HCEC 1CT (cell line): Measurements from ENCODE around the gene ASIC2.

Experiments
- DNase-seq: peaks from one replicate; pipeline ENCODE4 v3.0.0-alpha.2; 2017

The ASIC2 gene

DNA sequence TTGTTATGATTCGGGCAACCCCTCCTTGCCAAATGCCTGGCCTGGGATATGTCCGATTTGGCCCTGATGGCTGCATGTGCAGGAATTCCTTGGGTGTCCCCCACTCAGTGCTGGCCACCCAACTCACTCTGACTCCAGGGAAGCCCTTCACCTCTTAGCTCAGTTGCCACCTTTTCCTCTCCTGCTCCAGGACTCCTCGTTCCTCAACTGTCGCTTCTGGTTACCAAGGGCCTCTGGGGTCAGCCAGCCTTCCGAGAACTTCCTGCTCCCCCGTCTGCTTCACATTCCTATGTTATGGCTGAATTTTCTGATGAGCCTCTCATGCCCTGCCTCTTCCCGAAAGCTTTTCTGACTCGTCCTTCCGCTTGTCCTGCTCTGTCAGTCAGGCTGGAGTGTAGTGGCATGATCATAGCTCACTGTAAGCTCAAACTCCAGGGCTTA lies 237.9 kb downstream of the ASIC2 start:
- DNase-seq, result no peak

DNA sequence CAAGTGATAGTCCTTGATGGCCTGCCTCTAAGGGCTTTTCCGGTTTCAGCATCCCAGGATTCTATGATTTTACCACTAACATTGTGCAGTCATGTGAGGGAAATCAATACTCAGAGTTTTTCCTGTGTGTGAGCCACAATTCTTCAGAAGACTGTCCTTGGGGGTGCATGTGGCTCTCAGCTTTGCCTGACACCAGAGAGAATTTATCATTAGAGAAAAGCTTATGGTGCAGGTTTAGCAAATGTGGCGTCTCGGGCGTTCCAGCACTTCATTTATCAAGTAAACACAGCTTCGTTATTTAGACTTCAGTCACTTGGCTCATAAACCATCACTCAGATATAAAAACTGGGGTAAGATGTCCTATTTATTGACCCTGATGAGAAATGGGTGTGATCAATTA lies 238.7 kb downstream of the ASIC2 start:
- no peak for DNase-seq

DNA sequence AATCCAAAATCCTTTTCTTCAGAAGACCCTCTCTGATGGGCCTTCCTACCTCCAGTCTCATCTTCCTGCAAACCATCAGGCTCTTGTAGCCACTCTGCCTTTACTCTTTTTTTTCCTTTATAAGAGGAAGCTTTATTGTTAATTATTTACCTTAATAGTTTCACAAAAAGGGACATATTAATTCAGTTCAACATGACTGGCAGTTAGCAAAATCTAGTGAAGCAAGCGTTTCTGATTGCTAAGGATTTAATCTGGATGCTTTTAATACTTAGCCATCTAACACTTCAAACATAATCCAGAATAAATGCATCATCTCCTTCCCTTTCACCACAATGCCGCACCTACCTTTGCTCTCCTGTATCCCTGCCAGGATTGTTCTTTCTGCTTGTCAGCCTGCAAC lies 239.4 kb downstream of the ASIC2 start:
- DNase-seq, result no peak

DNA sequence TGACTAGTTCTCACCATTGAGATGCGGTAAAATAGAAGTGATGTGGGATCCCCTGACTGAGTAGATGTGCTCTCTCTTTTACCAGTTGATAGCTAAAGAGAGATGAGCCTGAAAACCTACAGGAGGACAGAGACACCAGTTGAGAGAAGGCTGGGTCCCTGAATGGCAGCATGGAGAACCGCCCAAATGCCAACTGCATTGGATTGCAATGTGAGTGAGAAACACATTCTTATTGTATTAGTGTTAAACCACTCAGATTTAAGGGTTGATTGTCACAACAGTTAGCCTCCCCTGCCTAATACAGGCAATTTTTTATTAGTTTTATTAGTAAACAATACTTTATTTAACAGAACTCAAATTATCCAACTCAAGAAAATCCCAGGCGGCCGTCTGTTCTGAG lies 240.2 kb downstream of the ASIC2 start:
- no peak for DNase-seq

DNA sequence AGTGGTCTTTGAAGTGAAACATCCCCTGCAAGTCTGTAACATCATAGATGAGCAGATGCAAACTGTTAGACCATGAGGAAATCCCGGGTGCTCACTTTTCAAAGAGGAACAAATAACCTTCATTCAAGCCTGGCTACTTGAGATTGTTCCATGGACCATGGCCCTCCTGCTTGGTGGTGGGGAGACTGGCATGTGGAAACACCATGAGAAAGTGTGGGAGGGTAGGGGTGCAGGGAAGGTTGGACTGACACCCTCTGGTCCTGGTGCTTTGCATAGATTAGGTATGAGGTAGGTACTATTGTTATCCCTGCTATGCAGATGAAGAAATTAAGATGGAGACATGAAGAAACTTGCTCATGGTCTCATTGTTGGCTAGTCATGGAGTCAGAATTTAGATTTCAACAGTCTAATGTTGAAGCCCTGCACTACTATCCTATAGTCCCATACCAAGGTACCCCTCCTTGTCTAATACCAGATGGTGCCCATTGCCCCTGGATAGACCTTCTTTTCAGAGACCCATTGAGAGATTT lies 242.4 kb downstream of the ASIC2 start:
- DNase-seq, result no peak

DNA sequence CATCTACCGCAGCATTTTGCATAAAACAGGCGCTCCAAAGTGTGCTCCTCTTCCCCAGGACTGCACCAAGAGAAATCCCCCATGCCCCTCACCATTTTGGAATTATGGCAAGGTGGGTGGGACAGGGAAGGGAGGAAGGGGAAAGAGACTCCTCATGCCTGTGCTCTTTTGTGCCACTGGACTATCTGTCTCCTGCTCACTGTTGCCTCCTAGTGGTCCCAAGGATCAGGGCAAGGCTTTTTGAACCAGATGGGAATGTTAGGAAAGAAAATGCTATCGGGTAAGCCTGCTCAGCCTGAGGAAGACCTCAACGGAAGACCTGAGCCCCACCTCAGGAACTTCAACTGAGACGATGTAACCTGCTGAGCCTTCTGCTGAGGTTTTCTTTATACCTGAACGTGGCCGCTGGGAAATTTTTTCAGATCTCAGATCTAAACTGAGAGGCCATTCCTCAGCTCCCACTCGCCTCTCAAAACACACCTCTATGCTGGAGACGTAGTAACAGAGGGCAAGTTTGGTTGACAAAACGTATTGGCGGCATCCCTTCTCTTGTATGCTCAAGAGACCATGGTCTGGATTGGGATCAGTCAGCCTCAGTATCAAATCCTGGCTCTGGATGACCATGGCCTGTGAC lies 243.2 kb downstream of the ASIC2 start:
- peak; percentile 42 for DNase-seq

DNA sequence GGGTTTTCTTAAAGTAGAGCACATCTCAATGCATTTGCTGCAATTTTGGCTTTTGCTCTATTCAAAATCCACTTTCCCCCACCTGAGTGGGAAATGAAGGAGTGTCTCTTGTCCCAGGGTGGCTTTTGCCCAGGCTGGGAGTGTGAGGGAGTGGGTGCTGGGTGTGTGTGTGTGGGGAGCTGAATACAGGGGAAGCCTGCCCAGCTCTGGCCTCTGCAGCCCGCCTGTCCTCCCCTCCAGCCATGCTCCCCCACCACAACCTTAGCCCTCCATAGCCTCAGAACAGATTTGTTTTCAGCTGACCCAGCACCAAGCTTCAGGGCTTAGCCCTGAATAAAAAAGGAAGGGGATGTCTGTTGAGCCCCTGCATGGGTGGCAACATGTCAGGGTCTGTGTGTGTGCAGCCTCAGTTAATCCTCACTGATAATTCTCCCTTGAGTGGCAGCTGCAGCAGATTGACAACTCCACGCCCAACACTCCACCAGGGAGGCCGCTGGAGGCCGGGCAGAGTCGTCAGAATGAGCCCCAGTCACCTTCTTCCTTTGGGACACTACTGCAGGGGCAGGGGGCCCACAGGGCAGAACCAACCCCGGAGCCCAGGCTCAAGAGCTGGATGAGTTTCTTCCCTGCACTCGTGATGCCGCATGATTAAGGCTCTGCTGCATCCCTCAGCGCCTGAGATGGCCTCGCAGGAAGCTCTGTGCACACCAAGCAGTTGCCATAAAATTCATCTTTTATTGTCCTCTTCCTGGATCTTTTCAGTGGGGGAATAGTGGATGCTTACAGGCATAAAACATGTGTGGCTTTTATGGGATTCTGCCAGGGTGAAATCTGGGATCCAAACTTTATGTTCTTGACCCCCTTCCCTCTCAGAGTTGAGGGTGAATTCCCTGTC lies 246.5 kb downstream of the ASIC2 start:
- DNase-seq, result no peak

DNA sequence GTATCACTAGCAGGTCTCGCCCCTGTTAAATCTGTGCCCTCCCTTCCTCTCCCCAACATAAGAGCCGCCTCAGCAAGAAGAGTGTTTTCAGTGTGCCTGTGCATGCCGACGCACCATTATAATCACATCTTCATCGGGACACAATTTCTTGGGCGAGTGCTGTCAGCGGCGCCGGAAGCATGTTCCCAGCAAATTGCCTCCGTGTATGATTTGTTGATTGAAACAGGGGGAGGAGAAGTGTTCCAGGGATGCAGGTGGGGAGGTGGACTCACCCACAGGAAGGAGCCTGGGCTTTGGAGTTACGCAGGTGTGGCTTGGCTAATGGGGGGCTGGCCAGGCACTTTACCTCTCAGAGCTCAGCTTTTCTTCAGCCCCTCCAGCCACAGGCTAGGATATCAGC lies 247.9 kb downstream of the ASIC2 start:
- DNase-seq, result no peak

DNA sequence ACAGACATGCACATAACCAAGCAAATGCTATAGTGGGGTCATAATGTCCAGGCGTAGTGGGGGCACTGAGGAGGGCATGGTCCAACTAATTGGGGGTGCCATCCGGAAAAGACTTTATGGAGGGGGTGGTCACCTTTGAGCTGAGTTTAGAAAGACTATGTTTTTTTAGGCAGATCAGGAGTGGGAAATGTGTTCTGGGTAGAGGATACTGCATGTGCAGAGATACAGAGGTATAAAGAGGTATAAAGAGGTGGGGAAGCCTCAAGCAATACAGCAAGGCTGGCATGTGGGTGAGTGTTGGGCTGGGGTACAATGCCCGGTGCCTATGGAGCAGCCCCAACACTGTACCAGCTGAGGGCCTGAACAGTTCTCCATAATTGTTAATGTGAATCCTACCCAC lies 248.3 kb downstream of the ASIC2 start:
- no peak for DNase-seq

DNA sequence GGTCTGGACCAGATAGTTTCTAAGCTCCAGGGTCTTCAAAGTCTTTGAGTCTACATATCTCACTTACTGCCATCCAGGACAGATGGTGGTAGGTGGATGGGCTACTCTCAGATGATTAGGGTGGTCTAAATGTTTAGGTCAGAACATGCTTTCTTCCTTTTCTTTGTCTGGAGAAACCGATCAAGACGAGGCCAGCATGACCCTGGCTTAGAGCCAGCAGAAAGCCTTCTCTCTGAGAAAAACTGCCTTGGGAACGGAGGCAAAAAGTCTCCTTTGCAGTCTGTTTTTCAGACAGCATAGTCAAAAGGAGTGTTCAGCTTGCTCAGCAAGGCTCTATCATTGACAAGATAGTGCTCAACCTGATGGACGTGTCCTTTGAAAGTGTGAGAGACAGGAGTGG lies 252.6 kb downstream of the ASIC2 start:
- DNase-seq, result no peak

DNA sequence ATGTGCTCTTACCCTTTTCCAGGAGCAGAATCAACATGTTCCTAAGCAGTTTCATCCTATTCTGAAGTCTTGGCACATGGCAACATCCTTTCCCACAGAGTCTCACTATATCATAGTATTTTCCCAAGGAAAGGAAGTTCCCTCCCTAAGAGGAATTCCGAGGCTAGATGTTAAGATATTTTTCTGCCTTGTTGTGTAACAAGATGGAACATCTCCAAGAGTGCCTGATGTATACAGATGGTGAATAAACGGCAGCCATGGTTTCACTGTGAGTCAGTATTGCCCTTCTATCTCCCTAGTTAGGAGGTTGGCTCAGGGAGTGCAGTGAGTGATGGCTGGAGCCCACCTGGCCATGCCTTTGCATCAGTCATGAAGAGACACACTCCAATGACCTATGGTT lies 253.2 kb downstream of the ASIC2 start:
- peak; percentile 47 for DNase-seq

DNA sequence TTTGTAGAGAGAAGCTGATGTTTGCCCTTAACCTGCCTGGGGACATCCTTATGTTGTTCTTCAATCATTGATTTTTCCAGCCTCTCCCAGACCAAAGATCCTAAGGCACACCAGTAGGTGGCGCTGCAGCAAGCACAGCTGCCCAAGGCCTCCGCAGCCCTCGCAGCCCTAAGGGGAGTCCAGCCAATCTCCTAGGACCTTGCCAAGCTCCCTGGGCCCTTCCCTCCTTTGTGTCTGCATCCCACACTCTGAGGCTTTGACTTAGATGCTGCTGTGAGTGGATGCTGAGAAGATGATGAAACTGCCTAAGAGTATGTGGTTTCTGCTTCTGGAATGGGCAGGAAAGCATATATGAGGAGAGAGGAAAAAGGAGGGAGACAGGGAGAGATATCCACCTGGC lies 254.4 kb downstream of the ASIC2 start:
- no peak for DNase-seq

DNA sequence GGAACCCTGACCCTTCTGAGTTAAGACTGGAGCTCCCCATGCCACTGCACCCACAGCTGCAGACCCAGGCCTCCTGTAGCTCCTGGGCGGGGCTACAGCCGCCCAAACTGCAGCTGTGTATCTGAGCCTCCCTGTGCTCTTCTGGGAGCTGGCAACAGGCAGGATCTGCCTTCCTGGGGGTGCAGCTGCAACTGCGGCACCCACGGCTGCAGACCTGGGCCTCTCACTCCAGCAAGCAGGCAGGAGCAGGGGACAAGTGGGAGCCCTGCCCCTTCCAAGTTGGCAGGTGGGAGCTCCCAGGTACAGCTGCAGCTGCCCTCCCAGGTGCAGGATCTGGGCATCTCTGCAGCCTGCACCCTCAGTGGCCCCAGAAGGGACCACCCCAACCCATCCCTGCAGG lies 259.9 kb downstream of the ASIC2 start:
- no peak for DNase-seq

DNA sequence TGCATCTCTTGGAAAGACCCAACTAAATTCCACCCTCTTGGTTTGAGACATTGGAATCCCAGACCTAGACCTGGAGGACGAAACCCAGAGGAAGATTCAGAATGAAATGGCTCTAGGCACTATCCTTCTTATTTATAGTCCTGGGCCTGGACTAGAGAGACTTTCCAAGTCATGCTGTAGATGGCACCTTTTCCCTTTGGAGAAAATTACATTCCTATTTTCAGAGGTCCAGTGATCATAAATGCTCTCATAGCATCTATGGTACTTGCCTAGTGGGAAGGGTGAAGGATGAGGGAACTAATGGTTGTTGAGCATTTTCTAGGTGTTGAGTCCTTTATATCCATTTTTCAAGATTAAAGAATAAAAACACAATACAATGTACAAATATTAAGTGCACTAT lies 264.3 kb downstream of the ASIC2 start:
- no peak for DNase-seq

DNA sequence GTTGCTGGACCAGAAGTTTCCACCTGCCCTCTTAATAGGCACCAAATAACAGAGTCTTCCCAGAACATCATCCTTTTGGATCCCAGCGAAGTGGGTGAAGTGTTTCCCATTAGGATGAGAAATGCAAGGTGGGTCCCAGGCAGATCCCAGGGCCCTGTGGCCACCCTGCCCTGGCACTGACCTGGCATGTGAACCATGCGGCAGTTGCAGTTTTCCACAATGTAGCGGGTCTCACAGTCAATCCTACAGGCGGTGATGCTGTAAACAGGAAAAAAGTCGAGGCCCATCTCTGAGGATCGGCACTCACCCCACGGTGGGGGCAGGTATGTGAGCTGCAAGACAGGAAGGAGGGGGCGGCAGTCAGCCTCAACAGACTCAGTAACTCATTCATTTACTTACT lies 265.0 kb downstream of the ASIC2 start:
- DNase-seq, result no peak

DNA sequence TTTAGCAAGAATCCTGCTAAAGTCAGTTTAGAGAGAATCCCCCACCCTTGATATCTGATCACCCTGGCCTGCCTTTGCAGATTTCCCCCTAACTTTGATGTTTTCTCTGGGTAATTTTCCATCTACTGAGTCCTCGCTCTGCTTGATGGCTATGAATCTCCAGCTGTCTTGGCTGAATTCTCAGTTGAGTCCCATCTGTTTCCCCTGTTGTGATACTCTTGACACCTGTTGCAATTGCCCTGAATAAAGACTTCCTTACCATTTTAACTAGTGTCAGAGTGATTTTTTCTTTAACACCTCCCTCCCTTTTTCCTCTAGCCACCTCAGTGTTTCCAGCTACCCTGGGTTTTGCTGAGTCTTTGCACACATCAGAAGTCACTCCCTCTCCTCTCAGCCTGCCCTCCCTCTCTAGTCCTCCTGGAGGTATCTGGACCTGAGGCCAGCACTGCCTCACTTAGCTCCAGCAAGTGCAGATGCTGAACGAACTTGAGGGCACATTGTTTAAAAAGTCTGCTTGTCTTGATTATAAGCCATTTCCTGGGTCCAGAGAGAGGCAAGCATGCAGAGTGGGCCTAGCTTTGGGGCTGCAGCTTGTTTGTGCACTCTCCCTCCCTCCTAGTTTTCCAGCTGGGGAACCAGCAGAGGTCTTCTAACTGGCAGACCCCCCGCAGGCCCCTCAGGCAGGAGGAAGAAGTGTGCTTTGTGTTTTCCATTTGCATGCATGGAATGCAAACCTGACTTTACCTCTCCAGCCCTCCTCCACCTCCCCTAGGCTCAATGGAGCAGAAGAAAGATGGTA lies 268.2 kb downstream of the ASIC2 start:
- no peak for DNase-seq

DNA sequence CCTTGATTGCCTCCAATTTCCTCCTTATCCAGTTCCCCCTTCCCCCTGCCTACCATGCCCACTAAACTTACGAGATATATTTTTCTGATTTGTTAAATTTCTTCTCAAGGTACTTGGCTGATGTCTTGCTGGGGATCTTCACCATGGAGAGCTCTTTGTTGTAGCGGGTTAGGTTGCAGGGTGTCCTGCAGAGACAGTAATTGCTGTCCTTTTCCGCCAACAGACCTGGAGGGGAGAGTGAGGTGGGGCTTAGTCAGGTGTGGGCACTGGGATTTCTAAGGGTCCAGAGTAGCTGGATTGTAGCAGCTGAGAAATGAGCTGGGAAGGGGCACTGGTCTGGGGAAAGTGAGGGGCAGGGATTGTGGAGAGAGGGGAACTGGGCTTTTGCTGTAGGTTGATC lies 269.3 kb downstream of the ASIC2 start:
- DNase-seq, result no peak

DNA sequence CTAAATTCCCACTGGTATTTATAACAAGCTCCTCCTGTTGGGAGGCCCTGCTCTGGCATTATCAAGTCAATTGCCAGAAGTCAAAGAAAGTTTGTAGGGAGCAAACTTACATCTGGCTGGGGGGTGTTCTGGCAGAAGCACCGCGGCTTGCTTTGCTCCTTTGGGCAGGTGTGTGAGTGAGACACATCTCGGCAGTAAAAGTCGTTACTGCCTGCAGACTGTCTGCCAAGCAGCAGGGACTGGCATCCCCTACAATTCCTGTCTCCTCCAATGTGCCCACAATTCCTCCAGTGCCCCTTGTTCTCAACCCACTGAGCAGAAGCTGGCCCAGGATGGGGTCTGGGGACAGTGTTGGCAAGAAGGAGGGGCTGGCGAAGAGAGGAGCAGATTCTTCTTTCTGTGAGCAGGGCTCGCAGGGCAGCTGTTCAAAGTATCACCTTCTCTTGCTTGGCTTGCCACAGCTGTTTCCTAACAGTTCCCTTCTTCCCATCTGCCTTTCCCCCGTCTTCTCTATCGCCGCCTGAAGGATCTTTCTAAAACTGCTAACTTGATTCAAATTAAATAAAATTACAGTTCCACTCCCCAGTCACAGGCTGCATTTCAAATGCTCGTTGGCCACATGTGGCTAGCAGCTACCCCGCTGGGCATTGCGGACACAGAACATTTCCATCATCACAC lies 271.2 kb downstream of the ASIC2 start:
- DNase-seq, result no peak

DNA sequence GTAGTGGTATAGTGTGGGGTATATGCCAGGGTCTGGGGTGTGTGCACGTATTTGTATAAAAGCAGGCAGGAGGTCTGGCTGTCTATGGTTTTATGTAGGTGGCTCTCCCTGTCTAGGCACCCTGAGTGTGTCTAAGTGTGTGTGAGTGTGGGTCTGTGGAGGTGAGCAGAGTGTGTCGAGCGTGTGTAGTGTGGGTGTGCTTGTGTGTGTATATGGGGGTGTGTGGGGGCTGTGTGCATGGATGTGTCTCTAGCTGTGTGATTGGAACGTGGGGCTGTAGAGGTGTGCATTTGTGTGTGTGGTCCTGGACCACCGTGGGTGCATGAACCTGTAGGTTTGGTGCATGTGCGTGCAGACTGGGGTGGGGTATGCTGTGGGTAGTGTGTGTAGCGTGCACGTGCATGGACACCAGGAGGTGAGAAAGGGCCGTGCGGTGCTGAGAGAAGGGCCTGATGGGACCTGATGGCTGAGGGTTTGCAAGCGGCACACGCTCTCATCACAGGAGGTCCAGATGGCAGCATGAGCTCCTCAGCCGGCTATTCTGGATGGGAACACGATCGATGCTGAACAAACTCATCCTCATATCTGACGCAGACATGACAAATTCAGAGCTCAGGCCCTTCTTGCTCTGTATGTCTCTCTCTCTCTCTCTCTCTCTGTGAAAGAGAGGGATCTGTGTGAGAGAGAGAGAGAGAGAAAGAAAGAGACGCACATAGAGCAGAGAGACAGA lies 273.8 kb downstream of the ASIC2 start:
- no peak for DNase-seq

DNA sequence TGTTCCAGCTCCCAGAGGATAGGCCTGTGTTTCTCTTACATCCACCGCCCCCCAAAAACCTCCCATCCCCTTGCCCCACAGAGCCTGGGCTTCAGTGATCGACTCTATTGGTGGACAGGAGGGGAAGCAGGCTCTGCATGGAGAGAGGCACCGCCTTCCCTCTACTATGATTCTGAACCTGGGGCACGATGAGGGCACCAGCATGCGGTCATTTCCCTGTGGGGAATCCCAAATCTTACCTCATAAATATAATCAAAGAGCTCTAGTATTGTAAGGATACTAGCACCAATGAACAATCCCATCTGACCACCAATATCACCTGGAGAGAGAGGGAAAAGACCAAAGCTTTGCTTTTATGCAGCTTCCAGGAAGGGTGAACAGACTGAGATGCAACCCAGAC lies 275.7 kb downstream of the ASIC2 start:
- no peak for DNase-seq

DNA sequence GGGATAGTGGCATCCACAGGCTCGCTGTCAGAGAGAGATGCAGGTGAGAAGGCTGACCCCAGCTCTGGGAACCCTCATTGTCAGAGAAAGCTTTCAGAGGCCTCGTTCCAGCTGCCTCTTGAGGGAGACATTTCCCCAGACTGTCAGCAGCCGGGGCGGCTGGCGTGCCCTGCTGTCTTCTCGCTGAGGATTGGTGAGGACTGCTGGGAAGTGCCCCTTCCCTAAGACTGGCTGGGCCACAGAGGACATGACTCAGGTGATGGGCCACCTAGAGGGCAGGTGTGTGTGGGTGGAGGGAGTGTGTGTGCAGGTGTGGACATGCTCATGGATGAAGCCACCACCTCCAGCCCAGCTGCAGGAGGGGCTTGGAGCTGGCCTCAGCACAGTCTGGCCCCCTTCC lies 276.2 kb downstream of the ASIC2 start:
- no peak for DNase-seq

DNA sequence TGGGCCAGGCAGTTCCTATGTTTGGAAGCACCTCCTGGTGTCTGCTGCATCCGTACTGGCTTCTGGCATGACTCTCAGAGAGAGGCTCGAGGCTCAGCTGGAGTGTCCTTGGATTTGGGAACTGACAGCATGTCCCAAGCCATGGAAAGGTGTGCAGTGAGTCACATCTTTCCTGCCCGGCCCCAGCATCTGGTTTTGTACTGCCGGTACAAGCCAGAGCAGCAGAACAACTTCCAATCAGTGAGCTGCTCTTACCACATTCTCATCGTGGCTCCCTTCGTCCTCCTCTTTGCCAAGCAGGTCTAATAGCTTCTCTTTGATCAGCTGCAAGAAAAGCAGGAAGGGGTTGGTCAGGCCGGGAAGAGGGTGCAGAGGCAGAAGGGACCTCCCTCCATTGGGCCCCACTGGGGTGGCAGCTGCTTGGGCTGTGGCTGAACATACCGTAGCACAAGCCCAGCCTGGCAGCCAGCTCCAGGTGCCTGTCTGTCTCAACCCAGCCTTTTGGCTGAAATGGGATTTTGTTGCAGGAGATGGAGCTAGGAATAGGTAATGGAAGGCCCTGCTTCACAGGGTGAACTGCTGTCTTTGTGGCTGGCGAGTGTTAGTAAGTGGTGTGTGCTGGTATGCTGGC lies 277.3 kb downstream of the ASIC2 start:
- no peak for DNase-seq
